ENCODE results near the gene CHD9. TPM values are rescaled to one million over a fixed set of nuclear protein-coding genes. Genes with fewer than 3 reads are reported as not detected.

The CHD9 gene, protein sequence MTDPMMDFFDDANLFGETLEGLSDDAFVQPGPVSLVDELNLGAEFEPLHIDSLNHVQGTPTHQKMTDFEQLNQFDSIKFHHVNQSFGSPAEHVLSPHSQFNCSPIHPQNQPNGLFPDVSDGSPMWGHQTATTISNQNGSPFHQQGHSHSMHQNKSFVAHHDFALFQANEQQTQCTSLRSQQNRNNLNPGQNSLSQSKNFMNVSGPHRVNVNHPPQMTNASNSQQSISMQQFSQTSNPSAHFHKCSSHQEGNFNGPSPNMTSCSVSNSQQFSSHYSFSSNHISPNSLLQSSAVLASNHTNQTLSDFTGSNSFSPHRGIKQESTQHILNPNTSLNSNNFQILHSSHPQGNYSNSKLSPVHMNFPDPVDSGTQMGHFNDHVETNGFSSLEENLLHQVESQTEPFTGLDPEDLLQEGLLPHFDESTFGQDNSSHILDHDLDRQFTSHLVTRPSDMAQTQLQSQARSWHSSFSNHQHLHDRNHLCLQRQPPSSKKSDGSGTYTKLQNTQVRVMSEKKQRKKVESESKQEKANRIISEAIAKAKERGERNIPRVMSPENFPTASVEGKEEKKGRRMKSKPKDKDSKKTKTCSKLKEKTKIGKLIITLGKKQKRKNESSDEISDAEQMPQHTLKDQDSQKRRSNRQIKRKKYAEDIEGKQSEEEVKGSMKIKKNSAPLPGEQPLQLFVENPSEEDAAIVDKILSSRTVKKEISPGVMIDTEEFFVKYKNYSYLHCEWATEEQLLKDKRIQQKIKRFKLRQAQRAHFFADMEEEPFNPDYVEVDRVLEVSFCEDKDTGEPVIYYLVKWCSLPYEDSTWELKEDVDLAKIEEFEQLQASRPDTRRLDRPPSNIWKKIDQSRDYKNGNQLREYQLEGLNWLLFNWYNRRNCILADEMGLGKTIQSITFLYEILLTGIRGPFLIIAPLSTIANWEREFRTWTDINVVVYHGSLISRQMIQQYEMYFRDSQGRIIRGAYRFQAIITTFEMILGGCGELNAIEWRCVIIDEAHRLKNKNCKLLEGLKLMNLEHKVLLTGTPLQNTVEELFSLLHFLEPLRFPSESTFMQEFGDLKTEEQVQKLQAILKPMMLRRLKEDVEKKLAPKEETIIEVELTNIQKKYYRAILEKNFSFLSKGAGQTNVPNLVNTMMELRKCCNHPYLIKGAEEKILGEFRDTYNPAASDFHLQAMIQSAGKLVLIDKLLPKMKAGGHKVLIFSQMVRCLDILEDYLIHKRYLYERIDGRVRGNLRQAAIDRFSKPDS (N-terminal part only)
- total RNA-seq = 38.0 and 89.7 TPM in 2 replicates

DNA sequence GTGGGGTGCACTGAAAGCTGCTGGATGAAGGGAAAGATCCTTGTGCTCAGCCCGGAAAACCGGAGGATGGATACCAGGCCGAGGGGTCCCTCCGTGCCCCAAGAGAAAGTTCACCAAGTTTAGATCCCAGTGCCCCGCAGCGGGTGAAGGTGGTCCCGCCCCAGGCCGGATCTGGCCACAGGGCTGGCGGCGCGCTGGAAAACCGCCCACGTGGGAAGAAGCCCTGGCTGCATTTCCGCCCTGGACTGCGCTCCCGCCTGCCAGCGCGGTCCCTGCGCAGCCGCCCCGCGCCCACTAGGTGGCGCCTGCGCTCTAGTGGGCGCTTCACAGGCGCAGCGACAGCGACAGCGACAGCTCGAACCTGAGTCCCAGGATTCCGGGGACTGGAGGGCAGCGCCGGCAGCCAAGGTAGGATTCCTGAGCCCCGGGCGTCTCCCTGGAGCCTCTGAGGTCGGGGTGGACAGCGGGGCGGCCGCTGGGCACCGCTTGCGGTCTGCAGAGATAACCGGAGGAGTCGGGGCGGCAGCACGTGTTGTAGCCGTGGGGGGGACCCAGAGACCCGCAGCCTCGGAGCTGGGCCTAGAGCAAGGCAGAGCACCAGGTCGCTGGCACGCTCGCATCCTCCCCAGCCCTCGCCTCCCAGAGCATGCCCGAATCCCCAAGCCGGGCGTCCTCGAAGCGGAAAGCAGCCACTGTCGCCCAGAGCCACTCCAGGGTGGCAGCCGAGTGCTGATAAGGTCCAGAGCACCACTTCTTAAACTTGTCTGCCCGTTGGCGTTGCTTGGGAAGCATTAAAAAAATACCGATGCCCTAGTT is at the start of gene CHD9:
Gene CHD9 (plus strand): TSS at position 322 of the 816 bp plus-strand sequence. CDS start 101,099 bp downstream, outside the sequence.

DNA sequence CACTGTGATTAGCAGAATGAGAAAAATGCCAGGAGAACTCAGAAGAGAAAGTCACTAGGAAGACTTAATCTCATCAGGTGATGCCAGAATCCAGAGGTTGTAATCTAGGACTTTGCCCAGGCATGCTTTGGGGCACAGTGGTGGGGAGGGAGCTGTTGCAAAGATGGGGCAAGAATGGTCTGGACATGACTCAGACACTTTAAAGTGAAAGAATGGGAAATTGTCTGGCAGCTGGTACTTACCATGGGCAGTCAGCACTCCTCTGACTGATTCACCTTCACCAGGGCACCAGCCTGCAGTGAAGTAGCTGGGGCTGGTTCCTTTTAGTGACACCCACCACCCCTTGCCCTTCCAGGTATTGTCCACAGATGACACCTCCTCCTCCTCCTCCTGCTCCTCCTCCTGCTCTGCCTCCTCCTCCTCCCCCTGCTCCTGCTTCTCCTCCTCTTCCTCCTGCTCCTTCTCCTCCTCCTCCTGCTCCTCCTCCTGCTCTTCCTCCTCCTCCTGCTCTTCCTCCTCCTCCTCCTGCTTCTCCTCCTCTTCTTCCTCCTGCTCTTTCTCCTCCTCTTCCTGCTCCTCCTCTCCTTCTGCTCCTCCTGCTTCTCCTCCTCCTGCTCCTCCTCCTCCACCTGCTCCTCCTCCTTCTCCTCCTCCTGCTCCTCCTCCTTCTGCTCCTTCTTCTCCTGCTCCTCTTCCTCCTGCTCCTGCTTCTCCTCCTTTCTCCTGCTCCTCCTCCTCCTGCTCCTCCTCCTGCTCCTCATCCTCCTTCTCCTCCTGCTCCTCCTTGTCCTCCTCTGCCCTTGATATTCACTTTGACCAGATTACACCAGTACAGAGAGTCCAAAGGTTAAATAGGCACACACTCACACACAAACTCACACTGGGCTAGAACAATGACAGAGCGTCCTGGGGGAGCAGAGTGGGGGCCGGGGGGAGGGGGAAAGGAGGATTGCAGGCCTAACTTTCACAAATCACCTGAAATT is 2.0 kb upstream of the CHD9 start, which contains the start of gene CHD9NB:
Gene CHD9NB (minus strand): TSS at position 379 of the 983 bp plus-strand sequence. CDS start 8,739 bp downstream, outside the sequence.

Other genes starting within 250 kb of the CHD9 start
- 1.2 and 4.6 TPM in 2 replicates for gene CHD9NB, start 2.1 kb upstream of the CHD9 start, total RNA-seq

All from smooth muscle cell of trachea (primary cell).